ENCODE data around the gene DSCAML1. TPM values are rescaled to one million over a fixed set of nuclear protein-coding genes. Genes with fewer than 3 reads are reported as not detected.
A peak's percentile ranks its signal among the peaks of the same experiment; 100 is the strongest.

The DSCAML1 gene
- total RNA-seq, 6 donors from 2014 or later, result 0.30 to 3.1 (median 1.3) TPM

- H3K27ac ChIP-seq, result peak overlapping the region in 2 of 4 donors; percentile 3 to 74
- 89 to 91% methylated on average over 11 of the region's 11 CpGs for WGBS, 2 donors
- H3K4me3 ChIP-seq, result no peak overlapping the region
- peaks cover 3 to 8% (median 7%) of the 10 kb centered on the region in 4 donors for H3K4me1 ChIP-seq
- no peaks in the 10 kb centered on the region for H3K27me3 ChIP-seq
- H3K9me3 ChIP-seq, result no peaks in the 10 kb centered on the region
- ATAC-seq (ENCODE audit: low FRiP score in 2 of 2), result no peak
- peak in 1 of 2 donors; percentile 20 for DNase-seq
- peaks cover 0 to 31% (median 0%) of the 10 kb centered on the region in 4 donors for H3K36me3 ChIP-seq
- TF ChIP-seq EP300 (IDR thresholded peaks at IDR 0.05) (no peak), POLR2A (IDR thresholded peaks at IDR 0.05) (no peak), CTCF (IDR thresholded peaks at IDR 0.05) (no peak), POLR2AphosphoS5 (IDR thresholded peaks at IDR 0.05) (no peak)
These were observed 44.0 kb upstream of the DSCAML1 start for GRCh38 chr11:117840881-117841550.

- TF ChIP-seq EP300 (IDR thresholded peaks at IDR 0.05) (no peak), POLR2AphosphoS5 (IDR thresholded peaks at IDR 0.05) (no peak), POLR2A (IDR thresholded peaks at IDR 0.05) (no peak), CTCF (IDR thresholded peaks at IDR 0.05) (no peak)
These were observed 43.2 kb upstream of the DSCAML1 start for GRCh38 chr11:117839936-117840813.

DNA sequence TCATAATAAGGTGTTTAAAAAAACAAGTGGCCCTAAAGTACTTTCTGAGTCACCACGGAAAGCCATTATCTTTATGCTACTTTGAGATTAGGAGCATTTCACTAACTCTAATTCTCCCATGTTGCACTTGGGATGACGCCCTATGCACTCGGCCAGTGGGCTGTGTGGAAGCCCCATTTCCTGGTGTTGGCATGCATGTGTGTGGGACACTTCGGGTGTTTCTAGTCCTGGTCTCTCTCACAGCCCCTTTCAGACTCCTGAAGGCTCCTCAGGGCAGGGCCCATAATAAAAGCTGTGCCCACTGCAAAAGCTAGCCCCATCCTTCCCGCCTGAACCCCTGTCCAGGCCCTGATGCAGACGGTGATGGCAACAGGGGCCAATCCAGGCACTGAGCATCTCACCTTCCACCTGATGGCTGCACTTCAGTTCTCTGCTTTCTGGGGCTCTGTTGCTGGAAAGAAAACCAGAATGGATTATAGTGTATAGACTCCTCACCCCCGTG lies 42.4 kb upstream of the DSCAML1 start:
- H3K36me3 ChIP-seq, result peaks cover 0 to 31% (median 0%) of the 10 kb centered on the region in 4 donors
- WGBS, 2 donors, result 81 to 83% methylated on average over 6 to 7 of the region's 7 CpGs
- H3K27me3 ChIP-seq, result no peaks in the 10 kb centered on the region
- ATAC-seq (ENCODE audit: low FRiP score in 2 of 2), result no peak
- H3K9me3 ChIP-seq, result no peaks in the 10 kb centered on the region
- H3K4me3 ChIP-seq, result no peak overlapping the region
- no peak overlapping the region for H3K27ac ChIP-seq
- DNase-seq, result peak in 1 of 2 donors; percentile 18
- TF ChIP-seq CTCF (IDR thresholded peaks at IDR 0.05) (no peak), EP300 (IDR thresholded peaks at IDR 0.05) (no peak), POLR2A (IDR thresholded peaks at IDR 0.05) (no peak), POLR2AphosphoS5 (IDR thresholded peaks at IDR 0.05) (no peak)
- H3K4me1 ChIP-seq, result peaks cover 3 to 8% (median 7%) of the 10 kb centered on the region in 4 donors

More at GRCh38 chr11:117839936-117840813, 43.2 kb upstream of the DSCAML1 start:
- ATAC-seq (ENCODE audit: low FRiP score in 2 of 2), result peak in 1 of 2 donors; percentile 6
- Histone ChIP-seq H3K4me1 (peaks cover 3 to 8% (median 7%) of the 10 kb centered on the region in 4 donors), H3K27ac (no peak overlapping the region), H3K36me3 (peaks cover 0 to 31% (median 0%) of the 10 kb centered on the region in 4 donors), H3K9me3 (no peaks in the 10 kb centered on the region), H3K4me3 (no peak overlapping the region), H3K27me3 (no peaks in the 10 kb centered on the region)
- peak in 1 of 2 donors; percentile 14 for DNase-seq
- WGBS, 2 donors, result 94 to 97% methylated on average over 5 to 9 of the region's 10 CpGs

GRCh38 chr11:117838901-117839300 lies 41.9 kb upstream of the DSCAML1 start:
- DNase-seq (peak in 1 of 2 donors; percentile 3), ATAC-seq (ENCODE audit: low FRiP score in 2 of 2) (no peak)
- Histone ChIP-seq H3K4me1 (peaks cover 2 to 6% (median 5%) of the 10 kb centered on the region in 4 donors), H3K9me3 (no peaks in the 10 kb centered on the region), H3K27me3 (no peaks in the 10 kb centered on the region), H3K27ac (no peak overlapping the region), H3K4me3 (no peak overlapping the region), H3K36me3 (peaks cover 0 to 31% (median 0%) of the 10 kb centered on the region in 4 donors)
- TF ChIP-seq POLR2AphosphoS5 (IDR thresholded peaks at IDR 0.05) (no peak), CTCF (IDR thresholded peaks at IDR 0.05) (no peak), POLR2A (IDR thresholded peaks at IDR 0.05) (no peak), EP300 (IDR thresholded peaks at IDR 0.05) (no peak)
- 84 to 89% methylated on average over 8 of the region's 8 CpGs for WGBS, 2 donors

Measured in upper lobe of left lung (tissue), 6 donors.